ENCODE results near the gene SLC4A1AP. TPM values are rescaled to one million over a fixed set of nuclear protein-coding genes. Genes with fewer than 3 reads are reported as not detected.

Gene SLC4A1AP
- total and polyA plus RNA-seq, 2 experiments from 2014 or later, result 24.3 to 29.2 TPM

GRCh38 chr2:27671235-27671634, 7.5 kb downstream of the SLC4A1AP start (continued):
- TF ChIP-seq ETS1 (IDR thresholded peaks at IDR 0.05), result no peak
- no peak for TF ChIP-seq EZH2phosphoT487 (IDR thresholded peaks at IDR 0.05; ENCODE audit: unreplicated experiment)
- no peak for TF ChIP-seq NANOG (IDR thresholded peaks at IDR 0.05; ENCODE audit: borderline replicate concordance)
- TF ChIP-seq EZH2 (IDR thresholded peaks at IDR 0.05; ENCODE audit: low read depth, unreplicated experiment), result no peak
- no peak for TF ChIP-seq ZNF114 (CRISPR knock-in tag; IDR thresholded peaks at IDR 0.05)
- TF ChIP-seq REST (IDR thresholded peaks at IDR 0.05; ENCODE audit: unreplicated experiment), result no peak
- TF ChIP-seq CREB1 (CRISPR knock-in tag; IDR thresholded peaks at IDR 0.05; ENCODE audit: low read depth), result no peak
- TF ChIP-seq STAT1 (IDR thresholded peaks at IDR 0.05; ENCODE audit: unreplicated experiment), result no peak

GRCh38 chr2:27672723-27673486, 9.2 kb downstream of the SLC4A1AP start:
- Histone ChIP-seq H3K79me2 (replicated peaks; ENCODE audit: insufficient read depth) (no peaks in the 10 kb centered on the region), H3K36me3 (ENCODE audit: insufficient read depth) (peaks cover 22% of the 10 kb centered on the region), H3K27me3 (ENCODE audit: insufficient read depth) (no peaks in the 10 kb centered on the region), H3K4me3 (no peak overlapping the region), H2AFZ (no peak overlapping the region), H4K20me1 (replicated peaks; ENCODE audit: insufficient read depth) (no peaks in the 10 kb centered on the region; the same call in 1 of the 2 replicates), H3F3A (replicated peaks; ENCODE audit: low read depth) (no peaks in the 10 kb centered on the region), H3K27ac (ENCODE audit: low read depth) (no peak overlapping the region), H3K4me2 (no peak overlapping the region), H3K9me2 (ENCODE audit: insufficient read depth) (no peaks in the 10 kb centered on the region), H3K4me1 (ENCODE audit: insufficient read depth) (no peaks in the 10 kb centered on the region)
- DNase-seq (ENCODE audit: low spot score), result no peak
- Mint-ChIP-seq H3K27ac (no peak overlapping the region), H3K4me3 (no peak overlapping the region), H3K4me1 (no peaks in the 10 kb centered on the region), H3K9me3 (no peaks in the 10 kb centered on the region), H3K27me3 (ENCODE audit: insufficient read depth, low read depth, poor library complexity) (no peaks in the 10 kb centered on the region), H3K36me3 (ENCODE audit: low read depth) (peaks cover 35% of the 10 kb centered on the region)
- no peak for ATAC-seq
- TF ChIP-seq EZH2 (IDR thresholded peaks at IDR 0.05; ENCODE audit: low read depth, unreplicated experiment) (no peak), NANOG (IDR thresholded peaks at IDR 0.05; ENCODE audit: borderline replicate concordance) (no peak), STAT1 (IDR thresholded peaks at IDR 0.05; ENCODE audit: unreplicated experiment) (no peak), POLR2AphosphoS5 (IDR thresholded peaks at IDR 0.05; ENCODE audit: low read depth) (no peak), ZNF114 (CRISPR knock-in tag; IDR thresholded peaks at IDR 0.05) (no peak), CREB1 (CRISPR knock-in tag; IDR thresholded peaks at IDR 0.05; ENCODE audit: low read depth) (no peak), ETS1 (IDR thresholded peaks at IDR 0.05) (no peak)

Measured in GM23338 (cell line).